GM15510 (cell line): ENCODE data around the gene ANKRD65.

Source experiments
- POLR2A ChIP-seq: IDR thresholded peaks from 3 replicates; pipeline ENCODE4 v1.6.1; 2011; ENCODE audit warnings: borderline replicate concordance; ENCODE audit not compliant: insufficient read length; ENCODE audit errors: extremely low read depth

The ANKRD65 gene

DNA sequence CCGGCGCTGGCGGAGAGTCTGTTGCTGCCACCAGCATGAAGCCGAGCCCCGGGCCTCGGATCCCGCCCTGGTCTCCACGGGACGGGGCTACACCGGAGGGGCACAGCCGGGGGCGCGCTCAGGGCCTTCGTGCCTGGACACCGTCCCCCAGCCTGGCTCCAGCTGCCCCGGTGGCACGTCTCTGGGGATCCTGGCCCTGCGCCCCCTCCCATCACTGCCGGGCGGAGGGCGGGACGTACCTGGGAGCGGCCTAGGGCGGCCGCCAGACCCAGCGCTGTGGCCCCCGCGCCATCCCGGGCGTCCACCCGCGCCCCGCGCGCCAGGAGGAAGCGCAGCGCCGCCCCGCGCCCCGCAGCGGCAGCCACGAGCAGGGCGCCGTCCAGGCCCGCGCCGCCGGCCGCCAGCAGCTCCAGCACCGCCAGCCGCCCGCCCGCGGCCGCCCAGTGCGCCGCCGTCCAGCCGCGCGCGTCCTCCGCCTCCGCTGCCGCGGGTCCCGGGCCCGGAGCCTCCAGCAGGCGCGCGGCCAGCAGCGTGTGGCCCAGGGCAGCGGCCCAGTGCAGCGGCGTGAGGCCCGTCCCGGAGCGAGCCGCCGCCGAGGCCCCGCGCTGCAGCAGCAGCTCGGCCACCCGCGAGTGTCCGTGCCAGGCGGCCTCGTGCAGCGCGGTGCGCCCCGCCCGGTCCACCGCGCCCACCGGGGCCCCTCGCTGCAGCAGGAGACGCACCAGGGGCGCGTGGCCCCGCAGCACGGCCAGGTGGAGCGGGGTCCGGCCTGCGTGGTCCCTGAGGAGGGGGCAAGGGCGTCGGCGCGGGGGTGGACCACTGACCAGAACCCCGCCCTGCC, 1.0 kb downstream of the ANKRD65 start:
- TF ChIP-seq POLR2A, result no peak

DNA sequence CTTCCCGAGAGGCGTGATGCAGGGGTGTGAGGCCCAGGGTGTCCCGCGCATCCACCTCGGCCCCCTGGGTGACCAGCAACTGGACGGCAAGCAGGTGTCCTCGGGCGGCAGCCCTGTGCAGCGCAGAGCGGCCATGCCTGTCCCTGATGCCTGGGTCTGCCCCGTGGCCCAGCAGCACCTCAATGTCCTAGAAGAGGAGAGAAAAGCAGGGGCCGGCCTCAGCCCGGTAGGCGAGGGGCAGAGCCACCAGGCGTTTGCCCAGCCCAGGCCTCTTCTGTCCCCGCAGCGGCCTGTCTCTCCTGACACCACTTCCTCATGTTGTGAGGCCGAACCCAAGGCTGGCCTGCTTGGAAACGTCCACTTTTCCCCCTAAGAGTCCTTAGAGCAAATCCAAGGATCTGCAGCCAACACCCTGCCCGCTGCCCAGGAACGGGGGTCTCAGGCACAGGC, 1.7 kb downstream of the ANKRD65 start:
- no peak for TF ChIP-seq POLR2A

DNA sequence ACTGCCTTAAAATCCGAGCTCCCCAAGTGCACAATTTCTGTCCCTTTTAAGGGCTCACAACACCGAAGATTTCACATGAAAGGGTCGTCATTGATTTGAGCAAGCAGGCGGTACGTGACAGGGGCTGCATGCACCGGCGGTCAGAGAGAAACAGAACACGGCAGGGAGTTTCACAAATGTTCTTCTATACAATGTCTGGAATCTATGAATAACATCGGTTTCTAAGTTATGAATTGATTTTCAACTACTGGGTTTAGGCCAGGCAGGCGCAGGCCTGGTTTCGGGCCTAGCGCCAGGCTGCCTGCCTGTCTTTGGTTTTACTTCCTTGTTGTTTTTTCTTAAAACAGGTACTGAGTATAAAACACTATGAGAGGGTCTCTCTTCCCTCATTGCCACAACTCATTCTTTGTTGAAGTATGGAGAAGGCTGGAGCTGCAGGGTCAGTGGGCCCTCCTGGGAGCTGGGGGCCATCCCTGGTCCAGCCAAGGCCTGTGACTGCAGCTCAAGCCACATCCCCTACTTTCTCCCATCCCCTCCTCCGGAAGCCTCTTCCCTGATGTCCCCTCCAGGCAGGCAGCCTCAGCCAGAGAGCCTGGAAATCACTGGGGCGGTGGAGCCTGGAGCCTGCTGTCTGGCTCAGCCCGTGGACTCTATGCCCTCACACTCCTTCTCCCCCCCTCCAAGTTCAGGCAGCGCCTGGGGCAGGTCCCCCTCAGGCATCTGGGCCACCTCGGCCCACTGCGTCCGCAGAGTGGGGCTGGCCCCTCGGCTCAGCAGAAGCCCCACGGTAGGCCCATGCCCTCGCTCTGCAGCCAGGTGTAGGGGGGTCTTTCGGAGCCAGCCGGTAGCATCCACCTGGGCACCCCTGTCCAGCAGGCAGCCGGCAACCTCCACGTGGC, 2.4 kb downstream of the ANKRD65 start:
- no peak for TF ChIP-seq POLR2A

DNA sequence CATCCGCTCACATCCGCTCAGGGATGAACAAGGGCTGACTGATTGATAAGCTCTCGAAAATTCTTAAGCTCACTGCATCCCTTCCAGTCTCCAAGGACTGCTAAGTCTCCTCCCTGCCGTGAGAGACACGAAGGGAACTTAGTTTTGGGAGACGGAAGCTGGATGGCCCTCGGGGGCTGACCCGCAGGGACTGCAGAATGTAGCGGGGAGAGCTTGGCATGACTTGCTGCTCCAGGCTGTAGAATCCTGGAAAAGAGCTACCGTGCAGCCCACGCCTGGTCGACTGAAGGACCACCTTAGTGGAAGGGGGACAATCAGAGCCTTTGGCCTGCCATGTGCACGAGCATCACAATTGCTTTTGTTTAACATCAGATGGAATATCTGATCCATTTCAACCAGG, 5.3 kb downstream of the ANKRD65 start:
- no peak for TF ChIP-seq POLR2A

DNA sequence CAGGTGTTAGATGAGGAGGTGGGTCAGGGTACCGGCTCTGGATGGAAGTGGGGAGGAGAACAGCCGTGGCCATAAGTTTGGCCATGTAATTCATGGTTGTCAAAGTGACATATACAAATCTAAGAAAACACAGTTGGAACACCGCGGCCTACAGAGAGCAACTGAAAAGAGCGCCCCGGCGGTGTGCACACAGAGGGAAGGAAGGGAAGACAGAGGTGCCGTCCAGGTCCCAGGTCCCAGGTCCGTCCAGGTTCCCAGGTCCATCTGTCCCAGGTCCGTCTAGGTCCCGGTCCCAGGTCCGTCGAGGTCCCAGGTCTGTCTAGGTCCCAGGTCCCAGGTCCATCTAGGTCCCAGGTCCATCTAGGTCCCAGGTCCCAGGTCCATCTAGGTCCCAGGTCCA, 9.4 kb downstream of the ANKRD65 start:
- TF ChIP-seq POLR2A, result no peak

DNA sequence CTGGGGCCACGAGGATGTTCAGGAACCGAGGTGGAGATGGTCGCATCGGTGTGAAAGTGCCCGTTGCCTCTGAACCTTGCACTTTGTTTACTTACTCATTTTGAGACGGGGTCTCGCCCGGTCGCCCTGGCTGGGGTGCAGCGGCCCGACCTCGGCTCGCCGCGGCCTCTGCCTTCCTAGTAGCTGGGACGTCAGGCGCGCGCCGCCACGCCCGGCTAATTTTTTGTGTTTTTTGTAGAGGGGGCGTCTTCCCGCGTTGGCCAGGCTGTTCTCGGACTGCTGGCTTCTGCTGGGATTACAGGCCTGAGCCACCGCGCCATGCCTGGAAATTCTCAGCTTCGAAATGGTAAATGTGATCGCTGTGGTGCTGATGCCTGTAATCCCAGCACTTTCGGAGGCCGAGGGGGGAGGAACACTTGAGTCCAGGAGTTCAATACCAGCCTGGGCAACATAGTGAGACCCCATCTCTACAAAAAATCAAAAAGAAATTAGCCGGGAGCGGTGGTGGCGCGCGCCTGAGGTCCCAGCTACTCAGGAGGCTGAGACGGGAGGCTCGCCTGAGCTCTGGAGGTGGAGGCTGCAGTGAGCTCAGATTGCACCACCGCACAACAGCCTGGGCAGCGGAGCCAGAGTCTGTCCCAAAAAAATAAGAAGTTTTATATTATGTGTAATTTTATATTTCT, 13.3 kb downstream of the ANKRD65 start:
- no peak for TF ChIP-seq POLR2A

DNA sequence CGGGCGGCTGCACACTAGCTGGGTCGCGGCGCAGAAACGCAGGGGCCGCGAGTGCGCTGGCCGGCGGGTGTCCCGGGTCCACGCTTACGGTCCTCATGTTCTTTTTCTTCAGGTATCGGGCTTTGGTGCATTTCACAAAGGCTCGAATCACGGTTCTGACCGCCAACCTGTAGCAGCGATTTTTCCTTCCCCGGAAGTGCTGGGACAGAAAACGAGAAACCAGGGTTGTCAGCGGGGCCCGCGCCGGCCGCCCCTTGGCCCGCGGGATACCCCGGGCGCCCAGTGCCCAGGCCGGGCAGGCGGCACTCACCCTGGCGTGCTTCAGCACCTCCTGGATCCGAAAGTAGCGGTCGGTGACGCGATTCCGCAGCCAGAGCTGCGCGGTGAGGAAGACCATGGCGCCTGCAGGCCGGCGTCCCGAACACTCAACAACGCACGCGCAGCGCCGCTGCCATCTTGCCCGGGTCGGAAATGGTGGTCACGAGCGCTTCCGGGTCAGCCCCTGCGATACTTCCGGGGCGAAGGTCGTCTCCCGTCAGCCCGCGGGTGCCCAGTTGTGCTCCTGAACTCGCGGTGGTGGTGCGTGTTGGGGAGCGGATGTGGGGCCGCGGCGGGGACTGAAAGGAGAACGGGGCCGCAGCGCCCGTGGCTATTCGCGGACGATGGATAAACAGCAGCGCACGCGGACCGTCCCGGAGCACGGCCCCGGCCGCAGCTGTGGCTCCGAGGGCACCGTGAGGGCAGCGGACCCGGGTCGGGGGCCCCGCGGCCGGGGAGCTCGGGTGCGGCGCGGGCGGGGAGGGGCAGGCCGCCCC, 14.0 kb downstream of the ANKRD65 start, which contains the start of gene MRPL20:
TSS of gene MRPL20 (minus strand) at position 473 of the 815 bp plus-strand sequence. CDS start at position 397, 76 bp downstream.
- TF ChIP-seq POLR2A, result peak; percentile 95

DNA sequence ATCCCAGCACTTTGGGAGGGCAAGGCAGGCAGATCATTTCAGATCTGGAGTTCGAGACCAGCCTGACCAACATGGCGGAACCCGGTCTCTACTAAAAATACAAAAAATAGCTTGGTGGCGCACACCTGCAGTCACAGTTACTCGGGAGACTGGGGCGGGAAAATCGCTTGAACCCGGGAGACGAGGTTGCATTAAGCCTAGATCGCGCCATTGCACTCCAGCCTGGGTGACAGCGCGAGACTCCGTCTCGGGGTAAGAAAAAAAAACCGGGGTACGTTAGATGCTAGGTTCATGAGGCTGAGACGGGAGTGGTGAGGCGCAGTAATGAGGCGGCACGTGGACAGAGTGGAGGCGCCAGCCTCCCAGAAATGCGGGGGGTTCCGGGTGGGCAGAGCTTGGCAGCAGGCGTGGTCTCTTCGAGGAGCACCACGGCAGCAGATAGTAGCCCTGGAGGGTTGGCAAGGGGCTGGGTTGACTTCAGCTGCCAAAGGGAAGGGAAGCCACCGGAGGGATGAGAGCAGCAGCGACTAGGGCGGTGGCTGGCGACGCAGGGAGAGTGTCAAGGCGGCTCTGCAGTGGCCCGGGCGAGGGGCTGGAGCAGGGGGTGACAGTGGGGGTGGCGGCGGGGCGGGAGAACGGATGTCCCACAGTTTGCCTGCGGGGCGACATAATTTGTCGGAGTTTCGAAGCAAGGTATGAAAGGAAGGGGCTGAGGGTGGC, 14.8 kb downstream of the ANKRD65 start:
- TF ChIP-seq POLR2A, result no peak

DNA sequence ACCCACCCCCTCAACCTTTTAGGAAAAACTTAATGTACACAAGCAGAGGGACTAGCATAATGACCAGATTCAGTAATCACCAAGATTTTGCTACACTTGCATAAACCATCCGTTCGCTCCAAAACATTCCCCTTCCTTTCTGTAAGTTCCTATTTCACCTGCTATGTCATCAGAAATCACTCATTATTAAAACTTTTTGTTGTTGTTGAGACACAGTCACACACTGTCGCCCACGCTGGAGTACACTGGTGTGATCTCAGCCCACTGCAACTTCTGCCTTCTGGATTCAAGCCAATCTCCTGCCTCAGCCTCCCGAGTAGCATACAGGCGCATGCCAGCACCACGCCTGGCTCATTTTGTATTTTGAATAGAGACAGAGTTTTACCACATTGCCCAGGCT, 17.4 kb downstream of the ANKRD65 start:
- no peak for TF ChIP-seq POLR2A

DNA sequence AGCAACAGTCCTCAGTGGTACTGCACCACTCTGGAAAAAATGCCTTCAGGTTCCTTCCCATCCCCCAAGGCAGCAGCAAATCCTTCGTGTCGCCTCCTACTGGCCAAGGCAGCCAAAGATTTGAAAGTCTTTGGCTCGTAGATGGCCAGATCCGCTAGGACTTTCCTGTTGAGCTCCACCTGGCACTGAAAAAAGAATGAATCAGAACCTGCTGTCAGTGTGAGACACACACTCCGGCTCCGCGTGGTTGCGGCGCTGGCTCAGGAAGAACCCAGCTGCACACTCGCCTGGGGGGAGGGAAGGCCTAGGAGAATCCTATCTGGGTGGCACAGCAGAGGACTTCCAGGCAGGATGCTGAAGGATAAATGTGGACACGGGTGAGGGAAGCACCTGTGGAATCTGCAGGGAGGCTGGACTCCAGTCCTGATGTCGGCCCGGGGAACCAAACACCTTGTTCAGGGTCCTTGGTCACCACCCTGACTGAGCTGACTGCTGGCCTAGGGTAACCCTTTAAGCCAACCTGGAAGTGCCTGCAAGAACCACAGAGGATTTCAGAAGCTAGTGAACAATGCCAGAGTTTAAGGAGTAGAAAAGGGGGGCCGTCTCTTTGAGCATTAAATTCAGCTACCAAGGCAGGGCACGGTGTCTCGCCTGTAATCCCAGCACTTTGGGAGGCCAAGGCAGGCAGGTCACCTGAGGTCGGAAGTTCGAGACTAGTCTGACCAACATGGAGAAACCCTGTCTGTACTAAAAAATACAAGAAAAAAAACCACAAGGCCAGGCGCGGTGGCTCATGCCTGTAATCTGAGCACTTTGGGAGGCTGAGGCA, 18.8 kb downstream of the ANKRD65 start:
- TF ChIP-seq POLR2A, result no peak

DNA sequence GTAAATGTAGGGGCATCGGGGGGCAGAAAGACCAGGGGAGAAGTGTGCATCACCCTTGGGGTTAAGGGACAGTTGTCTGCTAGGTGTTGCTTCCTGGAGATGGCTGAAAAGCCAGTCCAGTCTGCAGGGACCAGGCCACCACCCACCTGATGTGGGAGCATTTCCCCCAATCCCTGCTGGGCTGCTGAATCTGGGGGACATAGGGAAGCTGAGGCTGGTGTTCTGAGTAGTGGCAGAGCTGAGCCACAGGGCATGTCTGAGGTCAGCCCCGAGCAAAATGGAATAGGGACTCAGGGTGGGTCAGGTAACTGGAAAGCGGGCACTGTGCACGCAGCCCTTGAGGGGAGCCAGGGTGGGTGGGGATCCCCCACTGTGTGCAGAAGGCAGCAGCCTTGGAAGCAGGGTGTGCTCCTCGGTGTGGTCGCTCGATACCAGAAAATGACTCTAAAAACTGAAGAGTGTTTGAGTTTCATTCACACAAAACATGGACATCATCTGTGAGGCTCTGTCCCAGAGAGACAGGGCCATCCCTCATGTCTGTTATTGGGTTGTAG, 19.5 kb downstream of the ANKRD65 start:
- TF ChIP-seq POLR2A, result no peak

DNA sequence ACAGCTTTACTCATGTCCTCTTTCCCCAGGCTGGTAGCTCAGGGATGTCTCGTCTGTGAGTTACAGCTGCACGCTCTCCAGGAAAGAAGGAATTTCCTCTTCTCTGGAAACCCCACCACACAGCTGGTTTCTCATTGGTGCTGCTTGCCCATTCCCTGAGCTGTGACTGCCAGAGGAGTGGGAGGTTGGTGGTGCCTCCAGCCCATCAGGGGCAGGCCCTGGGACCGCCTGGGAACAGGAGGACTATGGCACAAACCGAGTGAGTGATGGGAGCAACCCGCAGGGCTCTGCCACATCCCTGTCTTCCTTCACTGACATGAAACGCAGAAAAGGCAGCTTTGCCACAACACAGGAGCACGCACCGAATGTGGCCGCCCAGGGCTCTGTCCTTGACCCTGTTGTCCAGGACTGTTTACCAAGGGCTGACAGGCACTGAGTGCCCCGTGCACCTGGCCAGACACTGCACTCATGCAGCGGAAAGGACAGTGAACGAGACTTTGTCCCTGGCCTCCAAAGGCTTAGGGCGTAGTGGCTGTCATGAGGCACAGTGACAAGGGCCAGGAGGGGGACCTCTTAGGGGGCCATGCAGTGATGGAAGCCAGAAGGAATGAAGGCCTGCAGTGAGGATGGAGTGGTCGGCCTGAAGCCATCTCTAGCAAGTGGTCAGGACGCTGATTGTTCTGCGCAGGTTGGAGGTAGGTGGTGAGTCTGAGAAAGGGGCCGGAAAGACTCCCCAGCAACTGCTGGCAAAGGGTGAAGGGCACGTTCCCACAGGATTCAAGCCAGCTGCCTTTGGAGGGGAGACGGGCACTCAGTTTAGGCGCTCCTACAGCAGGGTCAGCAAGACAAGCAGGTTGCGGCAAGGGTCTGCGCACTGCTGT, 20.3 kb downstream of the ANKRD65 start:
- TF ChIP-seq POLR2A, result no peak
